Measurements from ENCODE around the gene DDHD1.

DNA sequence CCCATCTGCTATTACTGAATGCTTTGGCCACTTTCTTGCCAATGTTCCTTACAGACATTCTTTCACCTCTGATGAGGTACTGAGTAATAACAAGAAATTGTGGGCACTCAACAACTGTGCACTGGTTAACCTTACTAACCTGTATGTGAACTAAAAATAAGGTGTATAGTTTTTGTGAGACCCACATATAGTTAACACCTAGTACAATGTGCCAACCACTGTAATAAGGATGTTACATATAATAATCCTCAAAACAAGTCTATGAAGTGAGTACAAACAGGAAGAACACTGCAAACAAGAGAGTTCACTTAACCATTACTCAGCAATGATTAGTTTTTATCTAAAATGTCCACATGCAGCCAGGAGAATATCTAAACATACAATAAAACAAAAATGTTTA is 4.5 kb downstream of the DDHD1 start:
- TF ChIP-seq, protein P1, sequence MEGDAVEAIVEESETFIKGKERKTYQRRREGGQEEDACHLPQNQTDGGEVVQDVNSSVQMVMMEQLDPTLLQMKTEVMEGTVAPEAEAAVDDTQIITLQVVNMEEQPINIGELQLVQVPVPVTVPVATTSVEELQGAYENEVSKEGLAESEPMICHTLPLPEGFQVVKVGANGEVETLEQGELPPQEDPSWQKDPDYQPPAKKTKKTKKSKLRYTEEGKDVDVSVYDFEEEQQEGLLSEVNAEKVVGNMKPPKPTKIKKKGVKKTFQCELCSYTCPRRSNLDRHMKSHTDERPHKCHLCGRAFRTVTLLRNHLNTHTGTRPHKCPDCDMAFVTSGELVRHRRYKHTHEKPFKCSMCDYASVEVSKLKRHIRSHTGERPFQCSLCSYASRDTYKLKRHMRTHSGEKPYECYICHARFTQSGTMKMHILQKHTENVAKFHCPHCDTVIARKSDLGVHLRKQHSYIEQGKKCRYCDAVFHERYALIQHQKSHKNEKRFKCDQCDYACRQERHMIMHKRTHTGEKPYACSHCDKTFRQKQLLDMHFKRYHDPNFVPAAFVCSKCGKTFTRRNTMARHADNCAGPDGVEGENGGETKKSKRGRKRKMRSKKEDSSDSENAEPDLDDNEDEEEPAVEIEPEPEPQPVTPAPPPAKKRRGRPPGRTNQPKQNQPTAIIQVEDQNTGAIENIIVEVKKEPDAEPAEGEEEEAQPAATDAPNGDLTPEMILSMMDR (IDR thresholded peaks at IDR 0.05), result no peak
- no peak for TF ChIP-seq POLR2A (IDR thresholded peaks at IDR 0.05)
- TF ChIP-seq EP300 (IDR thresholded peaks at IDR 0.05), result no peak
